AG09319 (cell line): ENCODE results near the gene KCNB1.
A peak's percentile ranks its signal among the peaks of the same experiment; 100 is the strongest.

Source experiments
- DNase-seq: peaks from one replicate; pipeline ENCODE4 v3.0.0-alpha.2; 2010; ENCODE audit warnings: low read depth; ENCODE audit errors: extremely low read depth
- TF ChIP-seq, protein P1 (sequence below): IDR thresholded peaks from 2 replicates; pipeline ENCODE4 v1.5.1; 2011; ENCODE audit warnings: low read depth, mild to moderate bottlenecking, inconsistent platforms, low read length, moderate library complexity

The KCNB1 gene

GRCh38 chr20:49386848-49387580, 95.5 kb downstream of the KCNB1 start:
- DNase-seq: no peak
- TF ChIP-seq, protein P1, sequence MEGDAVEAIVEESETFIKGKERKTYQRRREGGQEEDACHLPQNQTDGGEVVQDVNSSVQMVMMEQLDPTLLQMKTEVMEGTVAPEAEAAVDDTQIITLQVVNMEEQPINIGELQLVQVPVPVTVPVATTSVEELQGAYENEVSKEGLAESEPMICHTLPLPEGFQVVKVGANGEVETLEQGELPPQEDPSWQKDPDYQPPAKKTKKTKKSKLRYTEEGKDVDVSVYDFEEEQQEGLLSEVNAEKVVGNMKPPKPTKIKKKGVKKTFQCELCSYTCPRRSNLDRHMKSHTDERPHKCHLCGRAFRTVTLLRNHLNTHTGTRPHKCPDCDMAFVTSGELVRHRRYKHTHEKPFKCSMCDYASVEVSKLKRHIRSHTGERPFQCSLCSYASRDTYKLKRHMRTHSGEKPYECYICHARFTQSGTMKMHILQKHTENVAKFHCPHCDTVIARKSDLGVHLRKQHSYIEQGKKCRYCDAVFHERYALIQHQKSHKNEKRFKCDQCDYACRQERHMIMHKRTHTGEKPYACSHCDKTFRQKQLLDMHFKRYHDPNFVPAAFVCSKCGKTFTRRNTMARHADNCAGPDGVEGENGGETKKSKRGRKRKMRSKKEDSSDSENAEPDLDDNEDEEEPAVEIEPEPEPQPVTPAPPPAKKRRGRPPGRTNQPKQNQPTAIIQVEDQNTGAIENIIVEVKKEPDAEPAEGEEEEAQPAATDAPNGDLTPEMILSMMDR: no peak

- no peak for DNase-seq
Observed at GRCh38 chr20:49385465-49385864, 97.0 kb downstream of the KCNB1 start.

DNA sequence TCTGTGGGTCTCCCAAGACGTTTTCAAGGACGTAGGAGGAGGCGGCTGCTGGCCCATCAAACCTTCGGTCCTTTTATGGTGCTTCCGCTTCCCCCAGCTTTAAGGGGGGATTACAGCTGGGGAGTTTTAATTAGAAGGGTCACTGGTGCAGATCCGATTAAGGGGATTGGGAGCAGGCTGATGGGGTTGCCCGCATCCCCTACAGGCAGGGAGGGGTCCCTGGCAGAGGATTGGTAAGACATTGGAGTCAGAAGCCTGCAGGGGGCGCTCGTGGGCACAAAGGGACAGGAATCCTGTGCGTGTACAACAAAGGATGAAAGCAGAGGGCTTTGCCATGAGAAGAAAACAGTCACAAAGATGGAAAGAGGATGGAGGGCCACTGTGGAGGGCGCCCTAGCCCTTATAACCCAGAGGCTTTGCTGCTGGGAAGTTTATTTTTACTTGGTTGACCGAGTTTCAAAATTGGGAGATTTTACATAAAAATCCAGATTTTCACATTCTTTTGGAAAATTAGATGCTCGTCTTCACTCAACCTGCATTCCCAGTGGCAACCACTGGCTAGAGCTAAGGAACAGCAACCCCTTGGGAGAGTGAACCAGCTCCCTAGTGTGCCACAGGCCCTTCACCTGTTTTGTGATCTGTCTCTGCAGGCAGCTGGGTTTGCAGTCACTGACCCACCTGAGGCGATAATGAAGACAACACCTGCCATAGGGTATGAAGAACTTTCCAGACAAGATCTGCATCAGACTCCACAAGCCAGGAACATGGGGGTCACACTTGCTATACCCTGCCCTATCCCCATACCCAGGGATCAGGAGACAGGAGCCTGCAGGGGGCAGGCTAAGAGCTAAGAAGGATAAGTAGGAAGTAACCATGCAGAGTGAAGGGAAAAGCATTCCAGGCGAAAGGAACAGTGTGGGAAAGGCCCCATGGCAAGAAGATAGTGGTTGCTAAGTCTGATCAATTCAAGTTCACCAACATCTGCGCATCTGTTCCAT, 97.7 kb downstream of the KCNB1 start:
- no peak for DNase-seq
- TF ChIP-seq, protein P1: peak; percentile 63

More at GRCh38 chr20:49385465-49385864, 97.0 kb downstream of the KCNB1 start:
- TF ChIP-seq, protein P1: no peak

- DNase-seq: no peak
- TF ChIP-seq, protein P1: no peak
Observed at GRCh38 chr20:49381558-49382493, 100.6 kb downstream of the KCNB1 start.

GRCh38 chr20:49380337-49380780, 102.1 kb downstream of the KCNB1 start:
- TF ChIP-seq, protein P1: no peak
- DNase-seq: no peak

GRCh38 chr20:49379338-49379737, 103.1 kb downstream of the KCNB1 start:
- DNase-seq: no peak
- TF ChIP-seq, protein P1: no peak
